Measurements from ENCODE around the gene TINAGL1. TPM values are rescaled to one million over a fixed set of nuclear protein-coding genes. Genes with fewer than 3 reads are reported as not detected.

Gene TINAGL1
- total and polyA plus RNA-seq, 7 donors = 21.0 to 238 (median 87.9) TPM

GRCh38 chr1:31621847-31622730 is 45.8 kb downstream of the TINAGL1 start:
- H3K9me3 ChIP-seq = no peaks in the 10 kb centered on the region
- peaks cover 0 to 26% (median 21%) of the 10 kb centered on the region in 4 donors for H3K4me1 ChIP-seq
- H3K36me3 ChIP-seq = no peaks in the 10 kb centered on the region
- DNase-seq = no peak
- 87 to 88% methylated on average over 15 of the region's 15 CpGs for WGBS, 2 donors
- TF ChIP-seq CTCF (IDR thresholded peaks at IDR 0.05) (no peak), POLR2AphosphoS5 (IDR thresholded peaks at IDR 0.05) (no peak), POLR2A (IDR thresholded peaks at IDR 0.05) (no peak), EP300 (IDR thresholded peaks at IDR 0.05) (no peak)
- H3K27me3 ChIP-seq = peaks cover 9 to 21% (median 14%) of the 10 kb centered on the region in 3 donors
- intact Hi-C loops (cut with DNase I) = no loop called here
- no peak overlapping the region for H3K4me3 ChIP-seq
- no peak overlapping the region for H3K27ac ChIP-seq

DNA sequence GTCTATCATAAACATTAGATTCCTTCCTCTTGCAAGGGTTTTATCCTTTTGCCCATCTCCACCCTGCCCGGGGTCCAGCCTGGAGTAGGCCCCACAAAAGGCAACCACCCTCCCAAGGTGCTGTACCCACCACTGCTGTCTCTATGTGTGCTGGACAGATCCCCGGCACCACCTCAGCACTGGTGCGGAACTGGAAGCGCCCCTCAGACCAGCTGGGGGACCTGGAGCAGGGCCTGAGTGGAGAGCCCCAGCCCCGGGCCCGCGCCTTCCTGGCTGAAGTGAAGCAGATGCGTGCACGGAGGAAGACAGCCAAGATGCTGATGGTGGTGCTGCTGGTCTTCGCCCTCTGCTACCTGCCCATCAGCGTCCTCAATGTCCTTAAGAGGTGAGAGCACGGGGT is 47.0 kb downstream of the TINAGL1 start:
- TF ChIP-seq EP300 (IDR thresholded peaks at IDR 0.05) (no peak), CTCF (IDR thresholded peaks at IDR 0.05) (no peak), POLR2A (IDR thresholded peaks at IDR 0.05) (no peak), POLR2AphosphoS5 (IDR thresholded peaks at IDR 0.05) (no peak)
- intact Hi-C loops (cut with DNase I) = no loop called here
- Histone ChIP-seq H3K27me3 (peaks cover 0 to 8% (median 1%) of the 10 kb centered on the region in 3 donors), H3K4me1 (peaks cover 0 to 26% (median 24%) of the 10 kb centered on the region in 4 donors), H3K4me3 (no peak overlapping the region), H3K9me3 (no peaks in the 10 kb centered on the region), H3K27ac (no peak overlapping the region), H3K36me3 (peaks cover 0 to 7% (median 6%) of the 10 kb centered on the region in 4 donors)
- no peak for DNase-seq
- WGBS, 2 donors = 95 to 96% methylated on average over 12 of the region's 12 CpGs

GRCh38 chr1:31624309-31624708 is 48.0 kb downstream of the TINAGL1 start:
- H3K9me3 ChIP-seq = no peaks in the 10 kb centered on the region
- H3K4me3 ChIP-seq = no peak overlapping the region
- H3K36me3 ChIP-seq = peaks cover 0 to 17% (median 12%) of the 10 kb centered on the region in 4 donors
- no peak overlapping the region for H3K27ac ChIP-seq
- no peak for DNase-seq
- no peak for TF ChIP-seq POLR2AphosphoS5 (IDR thresholded peaks at IDR 0.05)
- TF ChIP-seq CTCF (IDR thresholded peaks at IDR 0.05) = no peak
- no peak for TF ChIP-seq EP300 (IDR thresholded peaks at IDR 0.05)
- no peak for TF ChIP-seq POLR2A (IDR thresholded peaks at IDR 0.05)
- intact Hi-C loops (cut with DNase I) = no loop called here
- peaks cover 0 to 33% (median 27%) of the 10 kb centered on the region in 4 donors for H3K4me1 ChIP-seq
- H3K27me3 ChIP-seq = no peaks in the 10 kb centered on the region
- 64 to 74% methylated on average over 5 of the region's 5 CpGs for WGBS, 2 donors

GRCh38 chr1:31624731-31625514 is 48.6 kb downstream of the TINAGL1 start:
- 94 to 95% methylated on average over 16 of the region's 16 CpGs for WGBS, 2 donors
- Histone ChIP-seq H3K36me3 (peaks cover 0 to 23% (median 18%) of the 10 kb centered on the region in 4 donors), H3K4me3 (no peak overlapping the region), H3K4me1 (peaks cover 0 to 33% (median 27%) of the 10 kb centered on the region in 4 donors), H3K9me3 (no peaks in the 10 kb centered on the region), H3K27me3 (no peaks in the 10 kb centered on the region), H3K27ac (peak overlapping the region in 1 of 4 donors; percentile 77)
- intact Hi-C loops (cut with DNase I) = no loop called here
- TF ChIP-seq EP300 (IDR thresholded peaks at IDR 0.05) = no peak
- TF ChIP-seq POLR2AphosphoS5 (IDR thresholded peaks at IDR 0.05) = no peak
- TF ChIP-seq CTCF (IDR thresholded peaks at IDR 0.05) = no peak
- TF ChIP-seq POLR2A (IDR thresholded peaks at IDR 0.05) = no peak
- DNase-seq = no peak
